Natural killer cell (primary cell): ENCODE data around the gene SORL1. TPM values are rescaled to one million over a fixed set of nuclear protein-coding genes. Genes with fewer than 3 reads are reported as not detected.

Experiments used
- ATAC-seq, 3 donors: fragments of 150-1000 bp in 2 of 3; fragments of 200-7000 bp in 1 of 3; cut with Tn5 transposase; 1 replicate in 1 of 3; 2 replicates in 2 of 3; pipeline ENCODE4 v1.10.0; 2021; ENCODE audit warnings: mild to moderate bottlenecking in 2 of 3, moderate library complexity in 2 of 3
- DNase-seq, 2 donors: peaks; one replicate each; pipeline versions ENCODE4 v3.0.0 to v3.0.0-alpha.2; 2013 to 2021; ENCODE audit warnings: mixed read lengths in 1 of 2
- H3K27ac ChIP-seq: one replicate; pipeline ENCODE4 v1.5.1; 2013; ENCODE audit warnings: mild to moderate bottlenecking, low read length
- H3K27me3 ChIP-seq: one replicate; pipeline ENCODE4 v1.6.1; 2013; ENCODE audit warnings: low read length; ENCODE audit not compliant: control insufficient read depth, insufficient read depth
- H3K36me3 ChIP-seq: one replicate; pipeline ENCODE4 v1.6.1; 2013; ENCODE audit warnings: low read length; ENCODE audit not compliant: control insufficient read depth, insufficient read depth
- H3K4me1 ChIP-seq: one replicate; pipeline ENCODE4 v1.6.1; 2013; ENCODE audit warnings: low read length; ENCODE audit not compliant: control insufficient read depth, insufficient read depth
- H3K4me3 ChIP-seq: one replicate; pipeline ENCODE4 v1.5.1; 2013; ENCODE audit warnings: low read length
- H3K9me3 ChIP-seq: one replicate; pipeline ENCODE4 v1.6.1; 2013; ENCODE audit warnings: low read length; ENCODE audit not compliant: control insufficient read depth, insufficient read depth
- H3K27ac Mint-ChIP-seq, 2 donors: one replicate each; pipeline ENCODE4 v1.8.0; 2022; ENCODE audit warnings: mild to moderate bottlenecking in 2 of 2, mixed read lengths in 2 of 2, moderate library complexity in 1 of 2
- H3K27me3 Mint-ChIP-seq, 2 donors: one replicate each; pipeline ENCODE4 v1.8.0; 2022; ENCODE audit warnings: low read depth in 2 of 2, mixed read lengths in 2 of 2
- H3K36me3 Mint-ChIP-seq: one replicate; pipeline ENCODE4 v1.8.0; 2022; ENCODE audit warnings: mixed read lengths
- H3K4me1 Mint-ChIP-seq, 2 donors: one replicate each; pipeline ENCODE4 v1.8.0; 2022; ENCODE audit warnings: mixed read lengths in 2 of 2
- H3K4me3 Mint-ChIP-seq: one replicate; pipeline ENCODE4 v1.8.0; 2022; ENCODE audit warnings: mild to moderate bottlenecking, moderate library complexity, mixed read lengths
- H3K9me3 Mint-ChIP-seq, 2 donors: one replicate each; pipeline ENCODE4 v1.8.0; 2022; ENCODE audit warnings: mixed read lengths in 2 of 2
- WGBS: methylation state at CpG from one replicate; pipeline ENCODE4 v1.1.7; 2013; ENCODE audit warnings: missing lambda C conversion rate; ENCODE audit not compliant: insufficient coverage; 5-methylcytosine and 5-hydroxymethylcytosine counted together
- intact Hi-C: fragments of 100-400 bp; cut with micrococcal nuclease; formaldehyde crosslinking; loops from one replicate; pipeline ENCODE4 v1.14.2; 2022
- total RNA-seq, 4 donors: library from RNA; stranded (reverse); fragments of 120-200 nt in 1 of 4; gene quantifications; one replicate each; pipeline versions ENCODE4 v1.2.3 to v1.2.4, GENCODE V29; 2013 to 2022
- TF ChIP-seq, protein P1 (sequence below): fragments of 200-600 bp; IDR thresholded peaks from one replicate; pipeline ENCODE4 v1.8.0; 2022; ENCODE audit warnings: antibody characterized with exemption

SORL1 gene
- total RNA-seq, 3 donors from 2014 or later (not counting 1 experiment from before 2014, with no cell fraction given), result 386 to 519 (median 456) TPM

DNA sequence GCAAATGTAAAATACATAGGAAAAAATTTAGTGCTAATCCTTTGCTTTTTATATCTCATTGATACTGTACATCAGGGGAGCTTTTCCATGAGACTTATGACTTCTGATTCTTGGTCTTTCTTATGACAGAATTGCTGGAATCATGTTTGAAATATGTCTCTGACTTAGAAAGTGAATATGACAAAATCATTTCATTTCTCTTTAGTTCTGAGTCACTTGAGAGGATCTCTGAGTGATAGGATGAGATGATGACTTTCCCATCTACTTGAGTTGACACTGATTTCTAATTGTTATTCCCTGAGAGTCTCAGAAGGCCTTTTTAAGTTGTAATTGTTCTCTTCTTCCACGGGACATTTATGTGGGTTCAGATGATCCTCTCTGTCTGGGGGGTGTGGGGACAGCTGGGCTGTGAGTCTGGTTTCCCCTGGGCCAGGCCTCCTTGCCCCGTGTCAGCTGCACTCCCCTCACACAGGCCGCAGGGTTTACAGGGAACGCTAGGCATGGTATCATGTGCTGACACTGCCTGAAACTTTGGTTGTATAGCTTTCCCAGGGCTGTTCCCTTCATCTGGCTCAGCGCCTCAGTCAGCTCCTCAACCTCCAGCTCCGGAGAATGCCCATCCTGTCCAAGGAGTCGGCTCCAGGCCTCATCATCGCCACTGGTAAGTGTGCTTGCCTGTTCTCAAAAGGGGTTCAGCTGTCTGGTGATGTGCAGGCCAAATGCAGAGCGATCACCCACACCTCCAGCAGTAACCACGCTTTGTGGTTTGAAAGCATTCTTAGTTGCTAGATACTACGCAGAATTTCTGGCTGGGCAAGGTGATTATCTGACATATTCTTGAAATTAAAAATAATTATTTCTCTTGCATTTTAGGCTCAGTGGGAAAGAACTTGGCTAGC is 70.2 kb downstream of the SORL1 start:
- WGBS, result 74% methylated on average over 8 of the region's 11 CpGs
- H3K27me3 ChIP-seq, result no peaks in the 10 kb centered on the region
- DNase-seq, result no peak
- H3K4me3 ChIP-seq, result no peak overlapping the region
- no peak overlapping the region for H3K27ac ChIP-seq
- no peak overlapping the region for H3K4me3 Mint-ChIP-seq
- TF ChIP-seq, protein P1, sequence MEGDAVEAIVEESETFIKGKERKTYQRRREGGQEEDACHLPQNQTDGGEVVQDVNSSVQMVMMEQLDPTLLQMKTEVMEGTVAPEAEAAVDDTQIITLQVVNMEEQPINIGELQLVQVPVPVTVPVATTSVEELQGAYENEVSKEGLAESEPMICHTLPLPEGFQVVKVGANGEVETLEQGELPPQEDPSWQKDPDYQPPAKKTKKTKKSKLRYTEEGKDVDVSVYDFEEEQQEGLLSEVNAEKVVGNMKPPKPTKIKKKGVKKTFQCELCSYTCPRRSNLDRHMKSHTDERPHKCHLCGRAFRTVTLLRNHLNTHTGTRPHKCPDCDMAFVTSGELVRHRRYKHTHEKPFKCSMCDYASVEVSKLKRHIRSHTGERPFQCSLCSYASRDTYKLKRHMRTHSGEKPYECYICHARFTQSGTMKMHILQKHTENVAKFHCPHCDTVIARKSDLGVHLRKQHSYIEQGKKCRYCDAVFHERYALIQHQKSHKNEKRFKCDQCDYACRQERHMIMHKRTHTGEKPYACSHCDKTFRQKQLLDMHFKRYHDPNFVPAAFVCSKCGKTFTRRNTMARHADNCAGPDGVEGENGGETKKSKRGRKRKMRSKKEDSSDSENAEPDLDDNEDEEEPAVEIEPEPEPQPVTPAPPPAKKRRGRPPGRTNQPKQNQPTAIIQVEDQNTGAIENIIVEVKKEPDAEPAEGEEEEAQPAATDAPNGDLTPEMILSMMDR, result no peak
- H3K27ac Mint-ChIP-seq, result peak overlapping the region; percentile 77 to 95
- peaks cover 68% of the 10 kb centered on the region for H3K36me3 ChIP-seq
- intact Hi-C loops, result no loop called here
- H3K27me3 Mint-ChIP-seq, result no peaks in the 10 kb centered on the region
- no peaks in the 10 kb centered on the region for H3K9me3 Mint-ChIP-seq
- H3K9me3 ChIP-seq, result peaks cover 4% of the 10 kb centered on the region
- peak in 2 of 3 donors; percentile 26 to 40 for ATAC-seq
- peaks cover 10% of the 10 kb centered on the region for H3K4me1 ChIP-seq
- peaks cover 30 to 56% of the 10 kb centered on the region in 2 donors for H3K4me1 Mint-ChIP-seq
- H3K36me3 Mint-ChIP-seq, result peaks cover 33% of the 10 kb centered on the region

DNA sequence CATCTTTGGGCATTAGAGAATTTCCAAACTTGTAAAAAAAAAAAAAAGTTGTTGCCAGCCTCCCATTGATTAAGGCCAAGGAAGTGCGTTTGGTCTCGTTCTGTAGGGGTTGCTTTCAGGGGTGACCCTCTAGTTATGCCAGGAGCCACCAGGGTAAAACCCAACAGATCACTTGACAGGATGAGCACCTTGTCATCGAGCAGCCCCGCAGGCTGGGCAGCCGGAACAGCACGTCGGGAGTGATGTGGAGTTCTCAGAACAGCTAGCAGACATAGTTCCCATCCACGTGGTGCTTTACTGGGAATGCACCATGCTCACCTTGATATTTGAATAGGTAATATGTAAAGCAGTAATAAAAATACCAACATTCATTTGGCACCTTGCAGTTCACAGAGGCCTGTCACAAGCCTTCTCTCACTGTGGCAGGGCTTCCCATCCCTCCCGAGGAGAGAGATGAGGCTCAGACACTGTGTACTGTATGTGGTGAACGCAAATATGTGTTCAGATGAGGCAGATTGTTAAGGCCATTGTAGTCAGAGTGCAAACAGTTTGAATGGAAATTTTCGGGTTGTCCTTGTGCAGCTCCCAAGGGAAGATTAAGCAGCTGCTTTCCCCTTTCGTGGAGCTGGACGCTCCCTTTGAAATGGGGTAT is 71.6 kb downstream of the SORL1 start:
- Mint-ChIP-seq H3K27ac (peak overlapping the region; percentile 61 to 73), H3K4me1 (peaks cover 26 to 52% of the 10 kb centered on the region in 2 donors), H3K27me3 (no peaks in the 10 kb centered on the region), H3K4me3 (no peak overlapping the region), H3K9me3 (no peaks in the 10 kb centered on the region), H3K36me3 (peaks cover 23% of the 10 kb centered on the region)
- 90% methylated on average over 13 of the region's 13 CpGs for WGBS
- Histone ChIP-seq H3K36me3 (peaks cover 60% of the 10 kb centered on the region), H3K4me1 (peaks cover 10% of the 10 kb centered on the region), H3K27me3 (no peaks in the 10 kb centered on the region), H3K9me3 (peaks cover 4% of the 10 kb centered on the region), H3K27ac (no peak overlapping the region), H3K4me3 (no peak overlapping the region)
- intact Hi-C loops, result no loop called here
- no peak for ATAC-seq
- no peak for DNase-seq
- TF ChIP-seq, protein P1, result no peak

DNA sequence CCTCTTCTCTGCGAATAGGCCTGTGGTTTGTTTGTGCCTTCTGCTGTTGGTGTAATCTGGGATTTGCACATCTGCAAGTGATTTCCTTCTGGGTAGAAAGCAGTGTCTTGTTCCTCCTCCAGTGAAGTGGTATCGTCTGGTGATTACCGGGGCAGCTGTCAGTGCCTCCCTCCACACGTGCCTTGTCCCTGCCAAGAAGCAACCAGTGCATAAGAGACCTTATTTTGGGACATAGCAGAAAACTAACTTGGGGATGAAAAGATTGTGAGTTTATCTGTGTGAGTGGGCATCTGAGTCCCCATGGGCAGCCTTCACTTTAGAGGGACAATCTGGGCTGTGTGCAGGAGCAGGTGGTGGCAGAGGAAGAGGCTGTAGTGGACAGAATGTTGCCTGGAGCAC is 72.1 kb downstream of the SORL1 start:
- Mint-ChIP-seq H3K27me3 (no peaks in the 10 kb centered on the region), H3K4me1 (peaks cover 32 to 51% of the 10 kb centered on the region in 2 donors), H3K9me3 (no peaks in the 10 kb centered on the region), H3K4me3 (no peak overlapping the region), H3K27ac (peak overlapping the region; percentile 61 to 73), H3K36me3 (peaks cover 23% of the 10 kb centered on the region)
- Histone ChIP-seq H3K4me1 (peaks cover 10% of the 10 kb centered on the region), H3K36me3 (peaks cover 63% of the 10 kb centered on the region), H3K9me3 (peaks cover 4% of the 10 kb centered on the region), H3K27ac (no peak overlapping the region), H3K4me3 (no peak overlapping the region), H3K27me3 (no peaks in the 10 kb centered on the region)
- DNase-seq (no peak), ATAC-seq (no peak)
- WGBS, result 52% methylated on average over 4 of the region's 4 CpGs
- TF ChIP-seq, protein P1, result no peak
- intact Hi-C loops, result no loop called here
